Kidney (tissue), 14 donors: Measurements from ENCODE around the gene OSTF1. TPM values are rescaled to one million over a fixed set of nuclear protein-coding genes. Genes with fewer than 3 reads are reported as not detected.

ENCODE experiments used
- DNase-seq, 5 donors: peaks; one replicate each; pipeline ENCODE4 v3.0.0-alpha.2; 2013 to 2020
- FAIRE-seq: peaks from 2 replicates; lab custom pipeline; 2012; peaks lifted over from hg19 to GRCh38; lab: Jason Lieb, UNC
- H3K27ac ChIP-seq, 2 donors: one replicate each; pipeline ENCODE4 v1.7.0; 2013; ENCODE audit warnings: low read depth in 2 of 2, low read length in 2 of 2, inconsistent platforms in 1 of 2
- H3K27me3 ChIP-seq: one replicate; pipeline ENCODE4 v1.7.1; 2013; ENCODE audit warnings: low read length, inconsistent platforms; ENCODE audit not compliant: control insufficient read depth, insufficient read depth
- H3K36me3 ChIP-seq, 3 donors: one replicate each; pipeline versions ENCODE4 v1.7.0 to v1.7.1; 2013; ENCODE audit warnings: low read length in 3 of 3, control low read depth in 1 of 3, inconsistent platforms in 1 of 3; ENCODE audit not compliant: insufficient read depth in 3 of 3, control insufficient read depth in 2 of 3
- H3K4me1 ChIP-seq, 3 donors: one replicate each; pipeline versions ENCODE4 v1.7.0 to v1.7.1; 2013; ENCODE audit warnings: low read length in 3 of 3, inconsistent platforms in 1 of 3, low read depth in 1 of 3; ENCODE audit not compliant: control insufficient read depth in 2 of 3, insufficient read depth in 2 of 3
- H3K4me3 ChIP-seq, 3 donors: one replicate each; pipeline versions ENCODE4 v1.7.0 to v1.8.1; 2013; ENCODE audit warnings: low read length in 3 of 3, control low read depth in 1 of 3, inconsistent platforms in 1 of 3
- H3K9ac ChIP-seq, 3 donors: one replicate each; pipeline versions ENCODE4 v1.7.0 to v1.7.1; 2013; ENCODE audit warnings: low read length in 3 of 3, control low read depth in 1 of 3, inconsistent platforms in 1 of 3
- H3K9me3 ChIP-seq, 3 donors: one replicate each; pipeline versions ENCODE4 v1.7.0 to v1.7.1; 2013; ENCODE audit warnings: low read length in 3 of 3, control low read depth in 1 of 3, inconsistent platforms in 1 of 3; ENCODE audit not compliant: control insufficient read depth in 2 of 3, insufficient read depth in 1 of 3
- intact Hi-C: fragments of 100-400 bp; cut with DNase I; formaldehyde crosslinking; loops from one replicate; pipeline ENCODE4 v1.11.1; 2022
- polyA plus RNA-seq: library from polyadenylated mRNA; stranded (reverse); fragments of 350-450 nt; fragmentation: Illumina TruSeq; extraction: RNeasy Lipid Tissue Mini Kit (QIAGEN cat#74804); gene quantifications from one replicate; pipeline ENCODE4 v1.2.3, GENCODE V29; 2014; ENCODE audit warnings: low read depth, low replicate concordance; ENCODE audit not compliant: insufficient read depth
- total RNA-seq: library from RNA; stranded (reverse); fragmentation: NEBNext Ultra II Directional; extraction: Animal tissue kit (Norgen Biotek cat#: 25700); gene quantifications from one replicate; pipeline ENCODE4 v1.2.1, GENCODE V29; 2021
- TF ChIP-seq, protein P1 (sequence below): IDR thresholded peaks from 3 replicates; pipeline ENCODE4 v1.5.1; 2012; ENCODE audit warnings: mild to moderate bottlenecking, moderate library complexity, borderline replicate concordance; ENCODE audit not compliant: insufficient read depth; ENCODE audit errors: extremely low read depth
- donor health status: control.
- donor health status: control.
- donor health status: control.
- donor health status: control.
- donor health status: control.
- donor health status: DM: yes; HTN: yes; CAD: no.
- donor health status: Normal renal cell carcinoma (clear cell type).

OSTF1 gene
- total and polyA plus RNA-seq, 2 donors from 2014 or later: 42.8 to 52.7 TPM

DNA sequence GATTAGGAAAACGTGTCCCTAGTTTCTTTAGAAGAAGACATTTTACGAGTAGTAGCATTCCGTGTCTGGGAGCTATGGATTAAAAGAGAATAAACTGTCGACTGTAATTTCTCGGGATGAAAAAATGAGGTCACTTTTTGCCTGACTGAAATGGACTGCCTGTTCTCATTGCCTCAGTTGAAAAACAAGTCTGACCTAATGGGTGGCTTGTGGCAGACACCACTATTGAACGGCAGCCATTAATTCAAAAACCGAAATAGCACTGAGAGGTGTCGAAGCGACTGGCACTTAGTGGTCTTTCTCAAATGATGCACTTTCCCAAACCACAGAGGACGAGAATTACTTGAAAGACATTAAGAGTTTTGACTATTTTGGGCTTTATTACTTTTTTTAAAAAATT, 35.4 kb downstream of the OSTF1 start:
- H3K9me3 ChIP-seq: no peaks in the 10 kb centered on the region
- intact Hi-C loops: loop anchor here (10.0 kb wide), 1 partner anchor 1411 kb away; no protein-coding TSS in a partner anchor
- FAIRE-seq: no peak
- TF ChIP-seq, protein P1, sequence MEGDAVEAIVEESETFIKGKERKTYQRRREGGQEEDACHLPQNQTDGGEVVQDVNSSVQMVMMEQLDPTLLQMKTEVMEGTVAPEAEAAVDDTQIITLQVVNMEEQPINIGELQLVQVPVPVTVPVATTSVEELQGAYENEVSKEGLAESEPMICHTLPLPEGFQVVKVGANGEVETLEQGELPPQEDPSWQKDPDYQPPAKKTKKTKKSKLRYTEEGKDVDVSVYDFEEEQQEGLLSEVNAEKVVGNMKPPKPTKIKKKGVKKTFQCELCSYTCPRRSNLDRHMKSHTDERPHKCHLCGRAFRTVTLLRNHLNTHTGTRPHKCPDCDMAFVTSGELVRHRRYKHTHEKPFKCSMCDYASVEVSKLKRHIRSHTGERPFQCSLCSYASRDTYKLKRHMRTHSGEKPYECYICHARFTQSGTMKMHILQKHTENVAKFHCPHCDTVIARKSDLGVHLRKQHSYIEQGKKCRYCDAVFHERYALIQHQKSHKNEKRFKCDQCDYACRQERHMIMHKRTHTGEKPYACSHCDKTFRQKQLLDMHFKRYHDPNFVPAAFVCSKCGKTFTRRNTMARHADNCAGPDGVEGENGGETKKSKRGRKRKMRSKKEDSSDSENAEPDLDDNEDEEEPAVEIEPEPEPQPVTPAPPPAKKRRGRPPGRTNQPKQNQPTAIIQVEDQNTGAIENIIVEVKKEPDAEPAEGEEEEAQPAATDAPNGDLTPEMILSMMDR: no peak
- H3K9ac ChIP-seq: no peak overlapping the region
- DNase-seq: no peak
- no peaks in the 10 kb centered on the region for H3K4me1 ChIP-seq
- no peak overlapping the region for H3K4me3 ChIP-seq
- H3K27ac ChIP-seq: no peak overlapping the region
- peaks cover 0 to 6% (median 0%) of the 10 kb centered on the region in 3 donors for H3K36me3 ChIP-seq
- H3K27me3 ChIP-seq: no peaks in the 10 kb centered on the region

- intact Hi-C loops: loop anchor here (10.0 kb wide), 1 partner anchor 1406 kb away; no protein-coding TSS in a partner anchor
- H3K27ac ChIP-seq: no peak overlapping the region
- H3K4me1 ChIP-seq: no peaks in the 10 kb centered on the region
- TF ChIP-seq, protein P1: no peak
- no peak overlapping the region for H3K9ac ChIP-seq
- H3K27me3 ChIP-seq: no peaks in the 10 kb centered on the region
- no peak for DNase-seq
- peaks cover 0 to 17% (median 9%) of the 10 kb centered on the region in 3 donors for H3K36me3 ChIP-seq
- peak; percentile 59 for FAIRE-seq
- H3K4me3 ChIP-seq: no peak overlapping the region
- no peaks in the 10 kb centered on the region for H3K9me3 ChIP-seq
Measured at GRCh38 chr9:75128535-75128934, 40.2 kb downstream of the OSTF1 start.

GRCh38 chr9:75130172-75130571, 41.9 kb downstream of the OSTF1 start:
- FAIRE-seq (no peak), DNase-seq (no peak)
- no peak overlapping the region for H3K9ac ChIP-seq
- H3K4me1 ChIP-seq: no peaks in the 10 kb centered on the region
- peaks cover 0 to 17% (median 11%) of the 10 kb centered on the region in 3 donors for H3K36me3 ChIP-seq
- H3K4me3 ChIP-seq: no peak overlapping the region
- intact Hi-C loops: no loop called here
- no peaks in the 10 kb centered on the region for H3K9me3 ChIP-seq
- TF ChIP-seq, protein P1: no peak
- no peak overlapping the region for H3K27ac ChIP-seq
- no peaks in the 10 kb centered on the region for H3K27me3 ChIP-seq
